HG03175 (cell line): Measurements from ENCODE around the gene DPF3.
"Not testable (repeated sequence)": the region's sequence is repeated elsewhere in the genome, so short reads cannot be mapped to it uniquely, and the experiment has no call there.

Source experiments
- ATAC-seq: cut with Tn5 transposase; IDR thresholded peaks from one replicate; pipeline ENCODE4 v1.9.1; 2021; ENCODE audit warnings: mild to moderate bottlenecking, moderate library complexity; ENCODE audit not compliant: unreplicated experiment

DPF3 gene

DNA sequence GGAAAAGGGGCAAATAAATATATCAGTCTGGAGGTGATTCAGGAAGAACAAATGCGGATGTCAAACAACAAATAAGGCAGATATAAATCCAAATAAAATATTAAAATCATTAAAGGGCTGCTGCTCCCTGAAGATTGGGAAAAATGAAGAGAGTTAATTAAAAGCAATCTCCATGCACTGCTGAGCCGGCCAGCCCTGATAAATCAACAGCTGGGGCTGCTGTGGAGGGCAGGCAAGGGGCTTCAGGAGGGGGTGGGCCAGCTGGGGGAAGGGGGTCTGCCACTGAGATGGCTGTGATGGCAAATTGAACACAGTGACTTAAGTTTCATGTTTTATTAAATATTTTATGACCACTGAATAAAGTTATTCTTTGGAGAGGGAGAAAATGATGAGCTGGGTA, 12.4 kb downstream of the DPF3 start:
- ATAC-seq, result no peak

- no peak for ATAC-seq
Measured at GRCh38 chr14:72880820-72881219, 13.1 kb downstream of the DPF3 start.

DNA sequence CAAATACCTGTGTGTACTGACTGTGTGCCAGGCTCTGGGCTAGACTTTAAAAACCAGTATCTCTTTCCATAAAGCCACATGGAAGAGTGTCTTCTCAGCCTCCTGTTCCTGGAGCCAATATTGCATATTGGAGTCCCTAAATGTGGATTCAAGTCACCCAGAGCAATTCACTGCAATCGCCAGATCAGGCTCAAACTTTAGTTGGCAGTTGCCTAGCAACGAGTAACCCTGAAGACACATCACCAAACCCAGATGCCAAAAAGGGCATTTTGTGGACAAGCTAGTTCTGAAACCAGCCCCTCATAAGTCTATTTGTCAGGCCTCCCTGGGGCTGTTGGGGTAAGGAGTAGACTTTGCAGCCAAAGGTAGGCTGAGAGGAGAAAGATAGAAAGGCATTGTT, 13.7 kb downstream of the DPF3 start:
- no peak for ATAC-seq

- ATAC-seq, result no peak
Measured at GRCh38 chr14:72879431-72879830, 14.5 kb downstream of the DPF3 start.

DNA sequence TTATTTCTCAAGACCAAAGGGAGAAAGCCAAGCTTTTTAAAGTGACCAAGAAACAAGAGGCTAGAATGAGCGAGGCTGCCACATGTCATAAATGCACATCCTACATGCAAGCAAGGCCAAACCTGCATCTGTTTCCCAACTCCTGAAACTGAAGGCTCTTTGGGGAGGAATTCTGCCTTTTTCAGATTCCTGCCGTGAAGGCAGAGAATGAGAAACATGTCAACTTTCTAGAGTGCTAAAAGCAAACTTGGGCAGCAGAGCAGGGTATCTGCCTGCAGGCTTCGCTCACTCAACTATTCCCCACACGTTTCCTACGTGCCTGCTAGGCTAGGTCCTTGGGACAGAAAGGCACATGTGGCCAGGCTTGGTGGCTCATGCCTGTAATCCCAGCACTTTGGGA, 15.2 kb downstream of the DPF3 start:
- no peak for ATAC-seq

- no peak for ATAC-seq
Measured at GRCh38 chr14:72876710-72877063, 17.2 kb downstream of the DPF3 start.

DNA sequence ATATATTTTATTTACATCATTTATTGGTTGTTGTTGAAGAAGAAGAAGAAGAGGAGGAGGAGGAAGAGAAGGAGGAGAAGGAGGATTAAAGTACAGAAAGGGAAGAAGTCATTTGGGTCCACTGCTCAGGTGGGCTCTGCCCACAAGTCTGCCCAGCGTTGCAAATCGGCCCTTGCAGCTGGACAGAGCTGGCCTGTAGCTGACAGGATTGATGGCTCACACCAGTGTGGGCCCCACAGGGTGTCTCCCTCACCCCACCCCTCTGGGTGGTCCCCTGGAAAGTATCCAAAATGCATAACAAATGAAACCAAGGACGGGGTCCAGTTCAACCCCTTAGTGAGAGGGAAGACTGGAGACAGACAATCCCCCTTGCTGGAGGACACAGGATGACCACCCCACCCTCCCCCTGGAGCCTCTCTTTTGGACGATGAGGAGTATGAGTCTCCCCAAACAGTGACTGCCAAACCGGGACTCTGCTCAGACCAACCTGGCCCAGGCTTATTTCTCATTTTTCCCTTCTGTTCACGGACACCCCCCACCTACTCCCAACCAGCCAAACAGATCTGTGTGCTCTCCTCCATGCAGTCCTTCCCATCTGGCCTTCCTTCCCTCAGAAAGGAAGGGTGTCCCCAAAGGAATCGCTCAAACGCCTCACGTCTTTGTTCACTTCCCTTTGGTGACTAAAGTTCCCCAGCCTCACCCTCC, 17.7 kb downstream of the DPF3 start:
- no peak for ATAC-seq

GRCh38 chr14:72870878-72871277, 23.0 kb downstream of the DPF3 start:
- not testable (repeated sequence) for ATAC-seq

- ATAC-seq, result no peak
Measured at GRCh38 chr14:72869407-72870329, 24.2 kb downstream of the DPF3 start.

DNA sequence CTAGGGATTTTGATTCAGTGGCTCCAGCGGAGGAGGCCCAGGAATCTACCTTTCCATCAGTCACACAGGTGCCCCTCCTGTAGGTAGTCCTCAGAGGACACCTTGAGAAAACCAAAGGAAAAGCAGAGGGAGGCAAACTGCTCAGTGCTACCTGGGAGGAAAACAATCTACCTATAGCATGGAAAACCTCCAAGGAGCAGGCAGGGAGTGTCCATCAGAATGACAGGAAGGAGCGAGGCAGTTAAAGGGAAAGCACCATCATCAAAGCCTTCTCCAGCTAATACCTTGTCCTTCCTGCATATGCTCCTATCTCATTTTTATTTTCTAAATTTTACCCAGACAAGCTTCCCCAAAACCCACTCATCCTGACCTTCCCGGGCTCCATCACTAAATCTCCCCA, 25.4 kb downstream of the DPF3 start:
- ATAC-seq, result no peak

- ATAC-seq, result no peak
Measured at GRCh38 chr14:72864712-72865365, 29.1 kb downstream of the DPF3 start.

DNA sequence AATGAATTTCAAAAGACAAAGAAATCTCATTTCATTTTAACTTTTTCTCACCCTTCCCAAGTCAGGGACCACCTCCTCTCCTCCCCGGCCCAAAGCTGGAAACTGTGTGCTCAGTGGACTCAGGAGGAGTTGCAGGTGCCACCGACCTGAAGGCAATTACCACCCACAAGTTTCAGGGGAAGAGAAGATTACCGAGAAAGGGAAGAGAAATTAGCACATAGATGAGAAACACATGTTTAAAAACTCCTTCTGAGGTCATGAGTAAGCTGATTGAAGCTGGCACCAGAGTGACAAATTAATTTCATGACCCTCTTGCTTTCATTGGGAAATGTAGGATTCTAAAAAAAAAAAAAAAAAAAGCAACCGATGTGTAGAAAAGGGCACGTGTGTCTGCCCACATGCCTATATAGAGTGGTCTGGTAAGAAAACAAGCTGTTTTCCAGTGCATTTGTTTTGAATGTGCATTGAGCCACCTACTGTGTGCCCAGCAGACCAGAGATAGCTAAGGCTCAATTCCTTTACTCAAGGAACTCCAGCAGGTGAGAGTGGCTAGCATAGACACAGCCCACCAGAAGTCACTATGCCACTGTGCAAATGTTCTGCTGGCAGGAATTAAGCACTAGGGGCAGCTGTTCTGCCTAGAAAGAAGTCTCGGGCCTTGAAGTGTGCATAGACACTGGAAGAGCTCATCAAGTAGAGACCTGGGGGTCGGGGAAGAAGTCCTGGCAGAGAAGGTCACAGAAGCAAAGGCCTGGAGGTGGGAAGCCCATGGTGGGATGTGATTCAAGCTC, 30.5 kb downstream of the DPF3 start:
- no peak for ATAC-seq

- ATAC-seq, result no peak
Measured at GRCh38 chr14:72856530-72857266, 37.2 kb downstream of the DPF3 start.

- ATAC-seq, result no peak
Measured at GRCh38 chr14:72855913-72856312, 38.0 kb downstream of the DPF3 start.

- ATAC-seq, result no peak
Measured at GRCh38 chr14:72852194-72852593, 41.7 kb downstream of the DPF3 start.

DNA sequence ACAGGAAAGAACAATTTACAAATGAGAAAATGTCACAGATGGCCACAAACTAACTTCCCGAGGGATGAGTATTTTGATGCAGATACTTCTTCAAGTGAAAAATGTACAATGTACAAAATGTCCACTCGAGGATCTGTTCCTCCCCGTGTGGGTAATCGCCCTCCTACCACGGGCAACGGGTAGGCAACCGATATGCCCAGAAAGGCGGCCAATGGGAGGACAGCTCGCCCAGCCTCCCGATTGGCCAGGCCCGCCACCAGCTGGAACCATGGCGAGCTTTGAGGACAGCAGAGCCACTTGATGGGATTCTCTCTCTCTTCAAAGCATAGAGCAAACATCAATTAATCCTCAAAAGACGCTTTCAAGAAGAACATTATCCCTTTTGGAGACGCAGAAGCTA, 42.3 kb downstream of the DPF3 start:
- no peak for ATAC-seq

DNA sequence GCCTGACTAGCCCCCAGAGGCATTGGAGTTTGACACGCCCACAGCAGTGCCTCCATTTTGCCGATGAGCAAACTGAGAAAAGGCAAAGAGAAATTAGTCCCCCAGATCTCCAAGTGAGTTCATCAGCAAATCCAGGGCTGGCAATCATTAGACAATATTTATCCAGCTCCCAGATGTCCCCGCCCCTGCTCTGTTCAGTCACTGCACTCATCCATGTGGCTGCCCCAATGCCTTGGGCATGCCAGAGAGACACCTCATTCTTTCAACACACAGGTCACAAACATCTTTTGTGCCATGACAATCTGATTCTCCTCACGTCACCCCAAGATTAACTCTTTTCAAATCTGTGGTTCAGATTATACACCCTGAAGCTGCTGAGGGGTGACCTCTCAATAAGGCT, 43.5 kb downstream of the DPF3 start:
- ATAC-seq, result no peak

GRCh38 chr14:72849222-72849621, 44.7 kb downstream of the DPF3 start:
- ATAC-seq, result no peak

GRCh38 chr14:72847721-72848120, 46.2 kb downstream of the DPF3 start:
- no peak for ATAC-seq

DNA sequence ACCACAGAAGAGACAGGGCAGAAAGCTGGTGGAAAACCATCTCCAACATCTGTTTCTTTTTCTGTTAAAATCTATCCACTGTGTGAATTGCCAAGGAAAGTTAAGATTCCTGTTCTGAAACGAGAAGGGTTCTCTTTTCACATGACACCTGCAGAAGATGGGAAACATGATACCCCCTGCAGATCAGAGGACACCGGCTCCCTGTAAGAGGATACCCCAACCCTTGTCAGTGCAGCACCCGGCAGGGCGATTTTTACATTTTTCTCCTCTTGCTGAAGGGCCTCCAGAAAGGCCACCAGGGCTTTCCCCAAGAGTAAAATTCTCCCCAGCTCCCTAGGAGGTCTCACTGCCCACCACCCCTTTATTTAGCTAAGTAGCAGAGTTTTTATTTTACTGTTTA, 48.2 kb downstream of the DPF3 start:
- no peak for ATAC-seq
